Fibroblast of mammary gland (primary cell): ENCODE data around the gene METTL22.

Experiments used
- DNase-seq: peaks from one replicate; pipeline ENCODE4 v3.0.0-alpha.2; 2010; ENCODE audit warnings: low read depth
- H3K4me3 ChIP-seq: 2 replicates; pipeline ENCODE4 v1.5.1; 2011; ENCODE audit warnings: low read depth, mild to moderate bottlenecking, low read length, moderate library complexity; ENCODE audit not compliant: control insufficient read depth
- TF ChIP-seq, protein P1 (sequence below): conservative IDR thresholded peaks from 2 replicates; pipeline ENCODE4 v1.5.1; 2011; ENCODE audit warnings: low read depth, low read length, inconsistent platforms; ENCODE audit not compliant: control insufficient read depth, insufficient read depth

METTL22 gene

DNA sequence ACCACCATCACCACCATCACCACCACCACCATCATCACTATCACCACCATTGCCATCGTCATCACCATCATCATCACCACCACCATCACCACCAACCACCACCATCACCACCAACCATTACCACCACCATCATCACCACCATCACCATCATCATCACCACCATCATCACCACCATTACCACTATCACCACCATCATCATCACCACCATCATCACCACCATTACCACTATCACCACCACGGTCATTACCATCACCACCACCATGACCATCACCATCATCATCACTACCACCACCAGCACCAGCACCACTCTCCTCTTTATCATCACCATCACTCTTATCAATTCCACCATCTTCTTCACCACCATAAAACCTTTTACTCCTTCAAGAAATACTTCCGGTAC lies 30.0 kb upstream of the METTL22 start:
- no peak for DNase-seq
- TF ChIP-seq, protein P1, sequence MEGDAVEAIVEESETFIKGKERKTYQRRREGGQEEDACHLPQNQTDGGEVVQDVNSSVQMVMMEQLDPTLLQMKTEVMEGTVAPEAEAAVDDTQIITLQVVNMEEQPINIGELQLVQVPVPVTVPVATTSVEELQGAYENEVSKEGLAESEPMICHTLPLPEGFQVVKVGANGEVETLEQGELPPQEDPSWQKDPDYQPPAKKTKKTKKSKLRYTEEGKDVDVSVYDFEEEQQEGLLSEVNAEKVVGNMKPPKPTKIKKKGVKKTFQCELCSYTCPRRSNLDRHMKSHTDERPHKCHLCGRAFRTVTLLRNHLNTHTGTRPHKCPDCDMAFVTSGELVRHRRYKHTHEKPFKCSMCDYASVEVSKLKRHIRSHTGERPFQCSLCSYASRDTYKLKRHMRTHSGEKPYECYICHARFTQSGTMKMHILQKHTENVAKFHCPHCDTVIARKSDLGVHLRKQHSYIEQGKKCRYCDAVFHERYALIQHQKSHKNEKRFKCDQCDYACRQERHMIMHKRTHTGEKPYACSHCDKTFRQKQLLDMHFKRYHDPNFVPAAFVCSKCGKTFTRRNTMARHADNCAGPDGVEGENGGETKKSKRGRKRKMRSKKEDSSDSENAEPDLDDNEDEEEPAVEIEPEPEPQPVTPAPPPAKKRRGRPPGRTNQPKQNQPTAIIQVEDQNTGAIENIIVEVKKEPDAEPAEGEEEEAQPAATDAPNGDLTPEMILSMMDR = no peak

GRCh38 chr16:8594149-8594666 lies 27.3 kb upstream of the METTL22 start:
- TF ChIP-seq, protein P1 = no peak
- no peak for DNase-seq
- no peak overlapping the region for H3K4me3 ChIP-seq

More for the DNA sequence above, 30.0 kb upstream of the METTL22 start:
- no peak overlapping the region for H3K4me3 ChIP-seq

GRCh38 chr16:8595783-8596182 lies 25.7 kb upstream of the METTL22 start:
- H3K4me3 ChIP-seq = no peak overlapping the region
- TF ChIP-seq, protein P1 = no peak
- no peak for DNase-seq

- DNase-seq = no peak
- TF ChIP-seq, protein P1 = no peak
- H3K4me3 ChIP-seq = no peak overlapping the region
Observed at GRCh38 chr16:8596581-8596980, 24.9 kb upstream of the METTL22 start.

- TF ChIP-seq, protein P1 = no peak
- H3K4me3 ChIP-seq = no peak overlapping the region
- DNase-seq = no peak
Observed at GRCh38 chr16:8600144-8600775, 21.2 kb upstream of the METTL22 start.

- H3K4me3 ChIP-seq = no peak overlapping the region
- DNase-seq = no peak
- TF ChIP-seq, protein P1 = no peak
Observed at GRCh38 chr16:8605554-8605953, 15.9 kb upstream of the METTL22 start.

DNA sequence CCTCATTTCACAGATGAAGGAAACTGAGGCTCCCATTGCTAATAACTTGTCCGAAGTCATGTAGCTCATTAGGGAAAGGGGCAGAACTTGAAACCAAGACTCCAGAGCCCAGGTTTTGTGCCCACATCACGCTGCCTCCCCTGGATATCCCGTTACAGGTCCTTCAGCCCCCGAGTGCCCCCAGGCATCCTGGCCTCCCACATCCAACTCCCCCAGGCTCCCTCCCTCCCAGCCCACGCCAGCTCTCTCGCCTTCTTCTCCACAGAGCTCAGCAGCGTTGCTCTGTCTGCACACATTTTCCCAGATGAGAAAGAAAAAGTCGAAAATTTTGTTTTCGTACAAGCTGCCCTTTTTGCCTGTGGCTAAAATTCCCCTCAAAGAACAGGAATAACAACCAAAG lies 14.3 kb upstream of the METTL22 start:
- TF ChIP-seq, protein P1 = no peak
- no peak for DNase-seq
- H3K4me3 ChIP-seq = no peak overlapping the region
